EL (cell line): ENCODE results near the gene PPARG.
A peak's percentile ranks its signal among the peaks of the same experiment; 100 is the strongest.
"Not testable (repeated sequence)": the region's sequence is repeated elsewhere in the genome, so short reads cannot be mapped to it uniquely, and the experiment has no call there.

ENCODE experiments used
- DNase-seq: peaks from one replicate; pipeline ENCODE4 v3.0.0-alpha.2; 2016

Gene PPARG

DNA sequence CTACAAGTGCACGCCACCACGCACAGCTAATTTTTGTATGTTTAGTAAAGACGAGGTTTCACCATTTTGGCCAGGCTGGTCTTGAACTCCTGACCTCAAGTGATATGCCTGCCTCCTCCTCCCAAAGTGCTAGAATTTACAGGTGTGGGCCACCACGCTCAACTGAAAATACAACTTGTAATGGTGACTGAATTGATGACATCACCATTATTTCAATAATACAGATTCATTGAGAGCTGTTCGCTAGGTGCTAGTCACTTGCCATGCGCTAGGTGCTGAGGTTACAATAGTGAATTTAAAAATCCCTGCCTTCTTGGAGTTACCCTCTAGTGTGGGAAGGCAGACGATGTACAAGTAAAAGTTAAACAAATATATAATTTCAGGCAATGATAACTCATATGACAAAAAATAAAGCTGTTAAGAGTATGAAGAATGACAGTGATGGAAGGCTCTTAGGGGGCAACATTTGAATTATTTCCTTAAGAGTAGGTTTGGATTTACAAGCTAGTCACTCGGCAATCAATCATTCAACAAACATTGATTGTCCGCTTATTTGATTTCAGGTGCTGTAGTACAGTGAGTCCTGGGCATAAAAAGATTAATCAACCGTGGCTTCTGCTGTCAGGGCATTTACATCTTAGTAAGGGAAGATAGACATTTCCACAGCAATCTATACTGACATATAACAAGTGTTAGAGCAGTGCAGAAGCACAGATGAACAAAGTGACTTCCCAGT is 9.1 kb upstream of the PPARG start:
- no peak for DNase-seq

DNA sequence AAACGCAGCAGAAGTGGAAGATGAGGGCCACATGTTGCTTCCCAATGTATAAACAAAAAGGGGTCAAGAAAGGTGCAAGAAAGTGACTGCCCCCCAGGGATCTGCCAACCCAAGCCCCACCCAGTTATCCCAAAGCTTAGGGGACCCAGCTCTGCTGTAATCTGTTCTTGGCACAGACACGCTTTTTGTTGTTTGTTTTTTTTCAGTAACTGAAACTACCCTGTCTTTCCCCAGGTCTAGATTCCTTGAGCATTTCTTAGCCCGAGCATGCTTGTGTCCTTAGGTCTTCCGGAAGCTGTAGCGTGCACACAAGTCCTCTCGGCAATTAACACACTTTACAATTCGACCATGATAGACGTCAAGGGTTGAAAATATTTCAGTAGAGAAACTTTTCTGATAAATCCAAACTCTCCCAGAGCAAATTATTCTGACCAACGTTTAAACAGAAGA is 8.5 kb upstream of the PPARG start:
- DNase-seq: no peak

DNA sequence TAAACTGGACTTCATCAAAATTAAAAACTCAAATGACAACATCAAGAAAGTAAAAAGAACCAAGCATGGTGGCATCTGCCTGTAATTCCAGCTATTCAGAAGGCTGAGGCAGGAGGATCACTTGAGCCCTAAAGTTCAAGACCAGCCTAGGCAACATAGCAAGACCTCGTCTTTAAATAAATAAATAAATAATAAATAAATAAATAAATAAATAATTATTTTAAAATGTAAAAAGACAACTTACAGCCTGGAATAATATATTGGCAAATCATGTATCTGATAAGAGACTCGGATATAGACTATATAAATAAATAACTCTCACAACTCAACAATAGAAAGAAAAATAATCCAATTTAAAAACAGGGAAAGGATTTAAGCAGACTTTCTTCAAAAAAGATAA is 4.3 kb upstream of the PPARG start:
- no peak for DNase-seq

DNA sequence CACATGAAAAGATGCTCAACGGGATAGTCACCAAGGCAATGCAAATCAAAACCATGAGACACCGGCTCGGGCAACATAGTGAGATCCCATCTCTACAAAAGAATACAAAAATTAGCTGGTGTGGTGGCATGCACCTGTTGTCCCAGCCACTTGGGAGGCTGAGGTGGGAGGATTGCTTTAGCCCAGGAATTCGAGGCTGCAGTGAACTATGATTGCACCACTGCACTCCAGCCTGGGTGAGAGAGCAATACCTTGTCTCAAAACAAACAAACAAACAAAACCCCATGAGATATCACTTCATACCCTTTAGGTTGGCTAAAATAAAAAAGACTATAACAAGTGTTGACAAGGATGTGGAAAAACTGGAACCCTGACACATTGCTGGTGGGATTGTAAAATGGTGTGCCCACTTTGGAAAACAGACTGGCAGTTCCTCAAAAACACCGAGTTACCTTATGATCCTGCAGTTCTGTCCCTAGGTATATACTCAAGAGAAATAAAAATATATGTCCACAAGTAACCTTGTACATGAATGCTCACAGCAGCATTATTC is 3.8 kb upstream of the PPARG start:
- no peak for DNase-seq

DNA sequence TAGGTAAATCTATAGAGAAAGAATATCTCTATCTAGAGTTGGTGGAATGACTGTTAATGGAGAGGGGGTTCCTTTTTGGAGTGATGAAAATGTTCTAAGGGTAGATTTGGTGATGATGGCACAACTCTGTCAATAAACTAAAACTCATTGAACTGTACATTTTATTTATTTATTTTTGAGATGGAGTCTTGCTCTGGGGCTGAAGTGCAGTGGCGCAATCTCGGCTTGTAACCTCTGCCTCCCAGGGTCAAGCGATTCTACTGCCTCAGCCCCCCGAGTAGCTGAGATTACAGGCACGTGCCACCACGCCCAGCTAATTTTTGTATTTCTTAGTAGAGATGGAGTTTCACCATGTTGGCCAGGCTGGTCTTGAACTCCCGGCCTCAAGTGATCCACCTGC is 3.1 kb upstream of the PPARG start:
- not testable (repeated sequence) for DNase-seq

DNA sequence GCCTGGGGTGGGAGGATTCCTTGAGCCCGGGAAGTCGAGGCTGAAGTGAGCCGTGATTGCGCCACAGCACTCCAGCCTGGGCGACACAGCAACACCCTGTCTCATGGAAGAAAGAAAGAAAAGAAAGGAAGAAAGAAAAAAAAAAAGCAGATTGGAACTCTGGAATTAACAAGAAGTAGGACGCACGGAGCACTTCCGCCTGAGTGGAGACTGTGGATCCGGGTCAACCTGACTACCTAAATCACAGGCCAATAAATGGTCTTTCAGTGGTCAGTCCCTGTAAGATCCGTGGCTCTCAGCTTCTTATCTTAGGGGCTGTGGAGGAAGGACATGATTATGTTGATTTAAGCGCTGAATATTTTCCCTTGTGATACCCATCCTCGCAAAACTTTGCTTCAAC is 2.4 kb upstream of the PPARG start:
- DNase-seq: no peak

DNA sequence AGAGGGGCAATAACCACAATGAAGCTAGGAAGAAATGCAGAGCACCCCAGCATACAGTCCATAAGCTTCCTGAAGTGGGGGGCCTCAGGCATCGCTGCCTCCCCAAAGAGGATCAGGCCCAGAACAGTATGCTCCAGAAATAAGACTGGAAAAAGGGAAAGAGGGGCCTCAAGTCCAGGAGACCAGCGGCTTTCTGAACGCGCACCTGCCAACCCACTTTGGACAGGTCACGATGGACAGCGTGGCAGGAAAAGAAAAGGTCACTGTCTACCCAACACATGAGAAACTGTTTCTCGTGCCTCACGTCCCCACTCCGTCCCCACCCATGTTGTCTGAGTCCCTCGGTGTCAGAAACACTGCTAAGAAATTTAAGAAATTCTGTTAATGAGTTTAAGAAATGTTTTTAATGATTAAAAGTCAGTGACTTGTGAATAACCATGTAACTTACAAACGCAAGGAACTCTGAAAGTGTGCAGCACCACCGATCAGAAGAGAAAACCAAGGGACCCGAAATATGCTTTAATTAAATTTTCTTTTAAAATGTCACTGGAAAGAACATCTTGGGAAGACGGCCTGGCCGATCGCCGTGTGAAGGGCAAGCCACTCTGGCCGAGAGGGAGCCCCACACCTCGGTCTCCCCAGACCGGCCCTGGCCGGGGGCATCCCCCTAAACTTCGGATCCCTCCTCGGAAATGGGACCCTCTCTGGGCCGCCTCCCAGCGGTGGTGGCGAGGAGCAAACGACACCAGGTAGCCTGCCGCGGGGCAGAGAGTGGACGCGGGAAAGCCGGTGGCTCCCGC is 1.7 kb upstream of the PPARG start:
- peak; percentile 26 for DNase-seq

DNA sequence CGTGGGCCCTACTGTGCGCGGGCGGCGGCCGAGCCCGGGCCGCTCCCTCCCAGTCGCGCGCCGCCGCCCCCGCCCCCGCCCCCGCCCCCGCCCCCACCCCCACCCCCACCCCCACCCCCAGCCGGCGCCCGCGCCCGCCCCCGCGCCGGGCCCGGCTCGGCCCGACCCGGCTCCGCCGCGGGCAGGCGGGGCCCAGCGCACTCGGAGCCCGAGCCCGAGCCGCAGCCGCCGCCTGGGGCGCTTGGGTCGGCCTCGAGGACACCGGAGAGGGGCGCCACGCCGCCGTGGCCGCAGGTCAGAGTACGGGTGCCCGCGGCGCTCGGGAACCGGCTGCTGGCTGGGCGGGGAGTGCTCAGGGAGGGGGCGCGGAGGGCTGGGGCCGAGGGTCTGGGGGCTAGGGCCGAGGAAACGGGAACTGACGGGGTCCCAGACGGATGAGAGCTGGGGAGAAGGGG is 1.1 kb upstream of the PPARG start:
- DNase-seq: peak; percentile 37

DNA sequence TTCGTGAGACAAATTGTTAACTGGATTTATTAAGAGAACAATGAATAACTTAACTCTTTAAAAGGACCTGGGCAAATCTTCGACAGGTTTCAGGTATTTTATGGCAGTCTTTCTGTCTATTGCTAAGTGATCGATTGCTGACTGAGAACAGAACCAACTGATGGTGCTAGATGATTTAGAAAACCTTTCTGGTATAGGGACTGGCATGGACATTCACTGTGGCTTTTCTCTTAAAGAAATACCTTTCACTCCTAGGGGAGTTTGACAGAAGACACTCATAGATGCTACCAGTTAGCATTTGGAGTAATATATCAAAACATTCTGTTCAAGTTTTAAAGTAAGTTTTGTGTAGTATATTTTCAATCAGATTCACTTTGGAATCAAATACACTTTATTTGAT is 654 bp downstream of the PPARG start:
- DNase-seq: no peak

DNA sequence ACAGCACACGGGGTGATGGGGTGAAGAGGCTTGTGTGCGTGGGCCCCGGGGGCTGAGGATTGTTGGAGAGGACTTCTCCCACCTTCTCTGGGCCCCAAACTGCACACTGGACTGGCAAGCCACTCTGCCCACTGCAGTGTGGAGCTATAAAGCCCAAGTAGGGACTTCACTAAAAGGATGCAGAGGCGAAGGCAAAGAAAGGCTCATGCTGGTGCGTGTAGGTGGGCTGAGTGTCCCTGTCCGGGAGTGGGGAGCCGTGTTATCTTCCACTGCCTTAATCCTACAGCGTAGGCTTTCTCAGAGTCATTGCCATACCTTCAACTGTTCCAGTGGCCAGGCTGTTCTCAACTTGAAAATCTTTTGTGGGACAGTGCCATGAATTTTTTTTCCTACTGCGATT is 3.9 kb downstream of the PPARG start:
- no peak for DNase-seq

DNA sequence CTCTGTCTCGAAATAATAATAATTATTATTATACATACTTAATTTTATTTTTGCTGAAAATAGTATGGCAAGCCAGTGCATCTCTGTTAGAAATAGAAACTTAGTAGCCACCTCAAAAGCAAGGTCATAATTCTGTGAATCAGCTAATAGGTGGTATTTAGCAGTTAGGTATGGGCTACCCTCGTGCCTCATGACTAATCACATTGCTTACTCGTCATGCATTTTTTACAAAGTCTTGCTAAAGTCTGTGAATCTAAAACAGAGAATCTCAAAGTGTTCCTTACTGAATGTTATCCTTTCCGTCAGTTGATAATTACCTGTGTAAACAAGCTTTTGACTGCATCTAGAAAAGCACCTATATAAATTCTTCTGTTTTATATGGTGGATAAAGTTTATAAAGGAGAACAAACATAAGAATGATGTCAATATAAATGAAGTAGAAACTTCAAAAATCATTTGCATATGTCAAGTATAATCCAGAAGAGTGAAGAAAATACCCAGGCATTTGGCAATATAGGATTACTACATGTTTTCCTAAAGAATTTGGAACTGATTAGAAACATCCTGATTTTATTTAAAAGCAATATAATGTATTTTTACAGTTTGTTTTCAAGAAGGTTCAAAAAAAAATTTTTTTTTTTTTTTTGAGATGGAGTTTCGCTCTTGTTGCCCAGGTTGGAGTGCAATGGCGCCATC is 6.2 kb downstream of the PPARG start:
- peak; percentile 70 for DNase-seq

DNA sequence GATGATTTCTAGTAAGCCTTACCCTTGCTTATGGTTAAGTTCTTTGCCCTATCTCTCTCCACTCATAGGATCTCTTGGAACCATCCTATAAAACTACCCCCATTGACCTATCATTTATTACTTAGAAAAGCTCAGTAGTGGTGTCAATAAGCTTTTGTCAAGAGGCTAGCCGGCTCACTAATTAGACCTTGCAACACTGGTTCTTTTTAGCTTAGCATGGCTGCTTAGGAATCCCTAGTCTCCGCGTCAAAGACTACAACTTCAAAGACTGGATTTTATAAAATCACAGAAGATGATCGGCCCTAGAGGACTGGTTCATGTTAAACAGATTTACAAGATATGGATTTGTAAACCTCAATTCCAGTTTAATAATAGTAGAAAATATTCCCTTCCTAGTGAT is 7.6 kb downstream of the PPARG start:
- DNase-seq: no peak

DNA sequence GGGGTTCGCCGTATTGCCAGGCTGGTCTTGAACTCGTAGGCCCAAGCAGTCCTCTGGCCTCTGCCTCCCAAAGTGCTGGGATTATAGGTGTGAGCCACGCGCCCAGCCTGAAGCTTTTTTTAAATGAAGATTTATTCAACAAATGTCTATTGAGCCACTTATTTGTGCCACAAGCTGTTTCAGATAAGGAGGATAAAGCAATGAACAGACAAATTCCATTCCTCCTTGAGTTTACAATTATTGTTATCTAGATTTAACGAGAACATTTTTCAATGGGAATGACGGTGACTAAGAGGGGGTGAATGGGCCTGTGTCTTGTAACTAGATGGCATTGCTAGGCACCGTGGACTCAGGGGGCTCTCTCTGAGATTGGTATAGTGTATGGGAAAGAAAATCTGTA is 10.2 kb downstream of the PPARG start:
- no peak for DNase-seq

DNA sequence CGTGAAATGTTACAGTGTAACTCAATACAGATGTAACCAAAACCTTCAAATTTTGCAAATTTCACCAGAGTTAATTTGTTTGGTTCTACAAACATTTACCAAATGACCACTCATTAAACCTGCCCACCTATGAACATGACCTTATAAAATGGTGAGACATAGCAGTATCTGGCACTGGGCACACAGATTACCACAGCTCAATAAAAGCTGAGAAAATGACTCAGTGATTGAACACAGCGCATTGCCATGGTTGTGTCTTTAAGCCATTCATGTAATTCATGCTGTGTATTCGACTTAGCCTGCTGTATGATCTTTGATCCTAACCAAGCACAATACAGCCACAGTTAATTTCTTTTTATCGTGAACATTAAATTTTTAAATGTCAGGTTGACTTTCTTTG is 11.3 kb downstream of the PPARG start:
- no peak for DNase-seq

DNA sequence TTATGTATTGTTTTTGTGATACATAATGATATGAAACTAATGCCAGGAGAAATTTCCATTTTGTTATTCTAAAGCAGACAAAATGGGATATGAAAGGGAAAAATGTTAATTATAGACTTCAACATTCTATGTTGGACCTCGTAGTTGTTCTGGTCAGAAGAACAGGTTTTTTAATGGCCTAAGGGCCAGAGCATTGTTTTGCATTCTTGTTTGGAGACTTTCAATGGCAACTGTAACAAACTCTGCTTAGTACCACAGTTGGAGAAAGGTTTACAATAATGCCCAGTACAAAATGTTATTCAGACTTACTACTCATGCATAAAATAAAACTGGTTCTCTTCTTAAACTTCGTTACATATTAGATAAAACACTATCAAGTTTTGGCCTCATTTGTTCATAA is 12.2 kb downstream of the PPARG start:
- DNase-seq: no peak

DNA sequence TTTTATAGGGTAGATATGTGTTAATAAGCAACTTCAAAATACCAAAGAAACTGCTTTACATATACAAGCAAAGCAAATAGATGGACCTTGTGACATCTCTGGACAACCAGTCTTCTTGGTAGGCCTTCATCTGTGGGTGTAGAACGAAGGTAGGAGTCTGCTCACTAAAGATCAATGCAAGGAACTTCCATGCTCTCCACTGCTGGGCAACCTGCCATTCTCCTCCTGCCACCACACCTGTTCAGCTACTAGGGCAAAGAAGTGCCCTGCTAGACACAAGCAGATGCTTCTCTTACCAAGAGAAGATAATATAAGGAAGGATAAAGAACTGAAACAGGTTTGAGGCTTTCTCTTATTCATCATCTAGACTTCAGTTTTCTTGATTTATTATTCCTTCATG is 12.6 kb downstream of the PPARG start:
- no peak for DNase-seq

DNA sequence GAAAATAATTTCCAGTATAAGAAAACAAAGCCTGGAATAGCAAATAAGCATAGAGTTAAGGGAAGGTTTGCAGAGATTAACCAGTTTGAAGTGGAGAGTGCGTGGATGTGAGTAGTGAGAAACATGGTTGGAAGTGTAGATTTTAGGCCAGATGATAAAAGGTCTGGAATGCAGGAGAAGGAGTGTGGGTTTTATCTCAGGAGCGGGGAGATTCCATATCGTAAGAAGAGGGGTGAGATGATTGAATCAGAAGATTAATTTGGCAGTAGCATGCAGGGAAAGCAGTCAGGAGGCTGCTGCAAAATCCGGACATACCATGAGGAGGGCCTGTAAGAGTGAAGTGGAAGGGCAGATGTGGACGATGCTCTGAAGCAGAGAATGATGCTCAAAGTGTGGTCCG is 13.7 kb downstream of the PPARG start:
- DNase-seq: no peak

DNA sequence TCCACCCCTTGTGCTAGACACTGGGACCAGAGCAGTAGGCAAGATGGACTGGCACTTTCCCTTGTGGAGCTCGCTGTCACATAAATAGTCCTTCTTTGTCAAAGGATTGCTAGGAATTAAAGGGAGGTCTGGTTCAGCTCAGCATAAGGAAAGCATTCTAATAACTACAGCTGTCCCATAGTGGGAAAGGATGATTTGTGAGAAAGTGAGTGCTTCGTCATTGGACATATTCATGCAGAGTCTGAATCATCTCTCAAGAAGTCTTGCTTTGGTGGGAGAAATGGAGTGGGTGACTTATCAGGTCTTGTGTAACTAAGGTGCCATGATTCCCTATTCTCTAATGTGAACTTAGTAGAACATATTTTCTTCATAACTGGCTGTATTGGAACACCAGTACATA is 14.7 kb downstream of the PPARG start:
- DNase-seq: peak; percentile 88

DNA sequence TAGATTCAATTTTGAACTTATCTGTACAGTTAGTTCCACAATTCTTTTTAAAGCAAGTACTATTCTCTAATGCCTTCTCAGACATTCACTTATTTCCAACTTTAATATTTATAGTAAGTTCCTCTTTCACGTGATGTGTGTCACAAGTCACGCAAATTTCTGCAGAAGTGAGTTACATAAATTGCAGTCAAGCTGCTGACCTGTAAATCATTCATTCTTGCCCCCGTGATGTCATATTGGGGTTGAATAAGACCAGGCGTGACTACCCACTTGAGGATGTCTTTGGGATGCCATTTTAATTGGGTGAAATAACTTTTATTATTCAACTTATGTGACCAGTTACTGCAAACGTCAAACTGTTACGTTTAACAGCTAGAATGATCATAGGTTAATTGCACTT is 15.1 kb downstream of the PPARG start:
- DNase-seq: no peak

DNA sequence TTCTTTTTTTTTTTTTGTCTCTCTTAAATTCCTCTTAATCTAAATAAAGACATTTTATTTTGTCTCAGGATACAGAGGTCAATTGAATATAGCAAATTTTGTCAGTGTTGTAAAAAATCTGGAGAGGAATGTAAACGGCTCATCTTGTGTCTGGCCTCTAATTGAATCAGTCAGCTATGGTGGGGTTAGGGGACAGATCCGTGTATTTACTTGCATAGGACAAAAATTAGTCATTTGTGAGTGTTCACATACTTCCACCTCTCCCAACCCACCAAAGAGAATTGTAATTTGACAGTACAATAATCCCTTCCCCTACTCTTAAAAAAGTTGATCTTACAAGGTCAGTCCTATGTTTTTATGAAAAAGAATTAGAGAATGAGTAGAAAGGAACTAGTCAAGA is 18.3 kb downstream of the PPARG start:
- DNase-seq: peak; percentile 39

DNA sequence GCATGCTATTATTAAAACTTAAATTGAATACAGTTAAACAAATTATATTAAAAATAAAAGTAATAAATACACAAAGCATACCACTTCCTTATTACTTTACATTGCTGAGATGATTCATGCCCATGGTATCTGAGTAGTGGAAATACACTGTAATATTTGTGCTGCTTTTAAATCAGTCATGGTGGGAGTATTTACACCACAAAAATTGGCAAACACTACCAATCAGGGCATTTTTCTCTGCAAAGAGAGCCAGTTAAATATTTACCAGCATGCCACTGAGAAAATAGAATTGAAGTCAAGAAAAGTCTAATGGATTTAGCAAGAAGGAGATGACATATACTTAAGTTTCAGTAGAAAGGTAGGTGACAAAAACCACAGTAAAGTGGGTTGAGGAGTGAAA is 19.6 kb downstream of the PPARG start:
- peak; percentile 93 for DNase-seq

DNA sequence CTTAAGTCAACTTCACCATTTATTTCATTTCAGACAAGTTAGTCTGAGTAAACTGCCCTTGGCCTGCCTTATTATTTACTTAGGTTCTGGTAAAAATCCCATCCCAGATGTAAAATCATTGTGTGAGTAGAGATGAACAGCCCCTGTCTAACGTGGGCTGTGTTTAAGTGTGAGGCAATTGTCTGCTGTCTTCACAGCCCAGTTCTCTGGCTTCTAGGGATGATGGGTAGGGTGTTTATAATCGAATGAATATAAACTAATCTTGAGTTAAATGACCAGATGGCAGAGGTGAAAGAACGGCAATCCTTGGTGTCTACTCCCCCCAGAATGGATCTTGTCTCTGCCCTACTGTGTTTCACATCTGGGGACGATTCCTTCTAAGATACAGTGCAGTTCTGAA is 20.8 kb downstream of the PPARG start:
- no peak for DNase-seq

DNA sequence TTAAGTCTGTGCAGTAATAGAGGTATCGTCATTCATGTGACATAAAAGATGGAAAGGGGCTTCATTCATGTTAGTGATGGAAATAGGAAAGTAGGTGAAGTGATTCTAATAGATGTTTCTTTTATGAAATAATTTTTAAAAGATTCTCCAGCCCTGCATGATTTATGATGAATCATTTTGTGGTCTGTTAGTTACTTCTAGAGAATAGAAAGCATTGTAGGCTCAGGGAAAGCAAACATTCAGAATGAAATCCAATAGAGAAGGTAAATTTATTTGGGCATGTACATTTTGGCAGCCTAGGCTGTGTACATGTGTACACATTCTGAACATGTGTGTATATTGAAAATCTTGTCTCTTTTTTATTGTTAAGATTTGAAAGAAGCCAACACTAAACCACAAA is 23.1 kb downstream of the PPARG start:
- DNase-seq: no peak

DNA sequence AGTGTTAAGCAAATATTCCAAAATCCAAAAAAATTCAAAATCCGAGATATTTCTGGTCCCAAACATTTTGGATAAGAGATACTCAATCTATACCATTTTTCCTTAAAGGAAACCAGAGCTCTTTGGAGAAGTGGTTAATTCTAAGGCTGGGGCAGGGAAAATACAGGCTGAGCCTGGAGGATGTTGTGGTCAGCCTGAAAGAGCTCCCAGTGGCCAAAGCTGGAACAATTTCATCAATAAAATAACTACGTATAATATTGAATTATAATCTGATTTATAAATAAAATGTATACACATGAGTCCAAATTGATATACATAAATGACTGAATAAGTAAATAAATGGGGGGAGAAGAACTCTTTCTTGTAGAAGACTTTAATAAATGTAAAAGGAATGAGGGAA is 24.6 kb downstream of the PPARG start:
- DNase-seq: no peak
